HG03097 (cell line): ENCODE results near the gene SNN.

ENCODE experiments used
- ATAC-seq: cut with Tn5 transposase; IDR thresholded peaks from one replicate; pipeline ENCODE4 v1.9.1; 2021; ENCODE audit not compliant: unreplicated experiment, low FRiP score

The SNN gene

DNA sequence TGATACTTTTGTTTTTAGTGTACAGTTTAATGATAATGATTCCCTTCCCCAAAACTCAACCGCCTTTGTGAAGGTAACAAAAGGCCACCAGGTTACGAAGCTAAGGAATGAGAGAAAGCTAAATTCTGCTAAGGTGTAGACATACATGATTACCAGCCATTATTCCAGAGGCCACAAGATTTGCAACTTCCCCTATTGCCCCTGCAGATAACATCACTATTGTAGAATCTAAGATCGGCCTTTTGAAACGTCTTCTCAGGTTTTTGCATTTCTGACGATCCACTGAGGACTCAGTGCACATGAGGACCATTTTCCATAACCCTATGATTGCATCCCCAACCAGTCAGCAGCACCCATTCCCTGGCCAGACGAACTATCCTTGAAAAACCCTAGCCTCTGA, 33.9 kb upstream of the SNN start:
- ATAC-seq, result no peak

DNA sequence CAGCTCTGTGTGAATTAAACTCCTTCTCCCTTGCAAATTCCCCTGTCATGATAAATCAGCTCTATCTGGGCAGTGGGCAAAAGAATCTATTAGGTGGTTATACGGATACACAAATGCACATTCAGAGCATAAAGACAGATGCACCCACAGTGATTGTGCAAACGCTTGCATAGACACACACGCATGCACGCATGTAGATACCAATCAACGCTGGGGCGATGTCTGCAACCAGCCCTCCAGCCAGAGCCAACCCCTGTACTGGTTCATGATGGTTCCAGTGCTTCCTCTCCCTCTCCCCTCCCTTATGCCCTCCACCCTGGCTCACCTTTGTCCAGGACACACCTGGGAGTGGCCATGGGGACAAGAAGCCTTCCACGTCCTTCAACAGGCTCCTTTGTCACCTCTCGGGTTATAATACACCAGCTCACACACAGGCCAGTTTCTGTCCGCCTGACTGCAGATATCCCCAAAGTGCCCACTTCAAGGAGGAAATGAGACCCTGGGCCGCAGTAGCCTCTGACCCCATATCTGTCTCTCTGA, 33.1 kb upstream of the SNN start:
- no peak for ATAC-seq

DNA sequence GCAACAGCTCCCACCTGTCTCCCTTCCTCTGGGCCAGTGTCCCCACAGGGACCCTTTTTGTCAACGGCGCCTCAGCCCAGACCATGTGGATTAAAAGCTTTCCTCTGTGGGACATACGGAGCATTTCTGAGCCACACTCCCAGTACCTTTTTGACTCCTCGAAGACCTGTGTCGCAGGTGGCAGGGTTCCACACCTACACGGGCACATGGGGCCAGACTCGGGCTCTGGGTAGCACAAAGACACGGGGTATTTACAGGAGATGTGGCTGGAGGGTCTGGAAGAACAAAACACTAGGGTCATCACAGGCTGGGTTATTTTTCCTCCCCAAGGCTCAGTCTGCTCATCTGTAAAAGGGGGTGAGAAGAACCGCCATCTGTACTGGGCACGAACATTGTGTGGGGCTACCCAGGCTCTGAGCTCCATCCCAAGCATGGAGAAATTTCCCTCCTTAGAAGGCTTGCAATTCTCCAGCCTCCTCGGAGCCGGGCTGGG, 32.5 kb upstream of the SNN start:
- no peak for ATAC-seq

- ATAC-seq, result no peak
Measured at GRCh38 chr16:11636172-11636721, 32.0 kb upstream of the SNN start.

DNA sequence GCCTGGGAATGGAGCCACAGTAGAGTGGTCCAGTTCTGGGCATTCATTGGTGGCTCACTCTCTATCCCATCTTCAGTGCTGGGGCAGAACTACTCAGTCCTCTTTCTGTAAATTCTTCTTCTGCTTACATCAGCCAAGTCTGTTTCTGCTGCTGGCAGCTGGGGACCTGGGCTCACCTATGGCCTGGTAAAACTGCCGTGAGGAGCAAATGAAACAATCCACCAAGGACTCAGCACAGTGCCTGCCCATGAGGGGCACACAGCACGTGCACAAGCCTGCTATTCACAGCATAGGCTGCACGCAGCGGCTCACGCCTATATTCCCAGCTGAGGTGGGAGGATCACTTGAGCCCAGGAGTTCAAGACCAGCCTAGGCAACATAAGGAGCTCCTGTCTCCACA, 30.9 kb upstream of the SNN start:
- no peak for ATAC-seq

DNA sequence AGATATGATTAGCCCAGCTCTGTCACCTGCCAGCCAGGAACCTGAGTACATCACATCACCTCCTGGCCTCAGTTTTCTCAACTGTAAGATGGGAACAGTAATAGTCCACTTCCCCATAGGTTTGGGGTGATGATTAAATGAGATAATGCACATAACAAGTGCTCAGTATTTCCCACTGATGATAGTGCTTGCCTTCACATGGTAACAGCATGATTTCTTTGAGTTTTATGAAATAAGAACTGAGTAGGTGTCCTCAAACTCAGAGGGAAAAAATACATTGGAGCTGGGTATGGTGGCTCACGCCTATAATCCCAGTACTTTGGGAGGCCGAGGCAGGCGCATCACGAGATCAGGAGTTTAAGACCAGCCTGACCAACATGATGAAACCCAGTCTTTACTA, 30.1 kb upstream of the SNN start:
- no peak for ATAC-seq

- no peak for ATAC-seq
Measured at GRCh38 chr16:11639008-11639562, 29.2 kb upstream of the SNN start.

- ATAC-seq, result no peak
Measured at GRCh38 chr16:11639925-11640899, 28.0 kb upstream of the SNN start.

GRCh38 chr16:11640987-11641817, 27.1 kb upstream of the SNN start:
- no peak for ATAC-seq

DNA sequence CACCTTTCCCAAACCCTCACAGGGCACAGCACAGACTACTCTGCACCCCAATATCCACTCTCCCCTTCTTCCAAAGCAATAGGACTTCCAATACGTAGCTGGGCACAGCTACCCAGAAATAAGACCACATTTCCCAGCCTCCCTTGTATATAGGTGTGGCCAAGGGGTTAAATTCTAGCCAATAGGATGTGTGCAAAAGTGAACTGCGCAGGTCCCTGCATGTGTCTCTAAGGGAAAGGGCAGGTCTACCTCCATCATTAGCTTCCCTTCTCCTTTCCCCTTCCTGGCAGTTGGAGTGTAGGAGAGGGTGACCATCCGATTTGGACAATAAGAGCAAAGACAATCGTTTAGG, 25.5 kb upstream of the SNN start:
- no peak for ATAC-seq

GRCh38 chr16:11649276-11649675, 19.0 kb upstream of the SNN start:
- no peak for ATAC-seq

- ATAC-seq, result no peak
Measured at GRCh38 chr16:11650641-11651591, 17.3 kb upstream of the SNN start.

DNA sequence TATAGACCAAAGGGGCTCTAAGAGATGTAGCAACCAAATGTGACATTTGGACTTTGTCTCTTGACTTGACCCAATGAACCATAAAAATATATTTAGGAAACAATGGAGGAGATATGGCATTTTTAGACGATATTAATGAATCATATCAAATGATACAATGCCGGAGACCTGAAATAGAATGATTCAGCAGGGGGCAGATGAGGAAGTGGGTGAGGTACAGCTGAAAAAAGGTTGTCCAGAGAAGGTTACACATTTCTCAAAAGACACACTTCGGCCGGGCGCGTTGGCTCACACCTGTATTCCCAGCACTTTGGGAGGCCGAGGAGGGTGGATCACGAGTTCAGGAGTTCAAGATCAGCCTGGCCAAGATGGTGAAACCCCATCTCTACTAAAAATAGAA, 16.5 kb upstream of the SNN start:
- ATAC-seq, result no peak

DNA sequence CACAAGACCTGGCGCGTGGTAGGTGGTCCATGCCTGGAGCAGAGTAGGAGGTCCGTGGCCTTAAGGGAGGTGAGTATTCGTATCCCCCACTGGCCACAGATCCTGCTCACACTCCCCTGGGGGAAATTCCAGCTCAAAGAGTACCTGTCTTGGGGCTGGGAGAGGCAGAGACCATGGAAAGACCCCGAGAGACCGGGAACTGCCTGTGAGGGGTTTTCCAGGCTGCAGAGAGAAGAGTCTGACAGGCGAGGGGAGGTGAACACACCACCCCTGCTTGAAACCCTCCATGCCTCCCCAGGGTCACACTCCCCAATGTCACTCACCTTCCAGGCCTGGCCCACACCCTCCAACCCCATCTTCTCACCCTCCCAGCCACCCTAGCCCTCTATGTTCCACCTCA, 12.6 kb upstream of the SNN start:
- ATAC-seq, result no peak

GRCh38 chr16:11657556-11657955, 10.7 kb upstream of the SNN start:
- ATAC-seq, result no peak

DNA sequence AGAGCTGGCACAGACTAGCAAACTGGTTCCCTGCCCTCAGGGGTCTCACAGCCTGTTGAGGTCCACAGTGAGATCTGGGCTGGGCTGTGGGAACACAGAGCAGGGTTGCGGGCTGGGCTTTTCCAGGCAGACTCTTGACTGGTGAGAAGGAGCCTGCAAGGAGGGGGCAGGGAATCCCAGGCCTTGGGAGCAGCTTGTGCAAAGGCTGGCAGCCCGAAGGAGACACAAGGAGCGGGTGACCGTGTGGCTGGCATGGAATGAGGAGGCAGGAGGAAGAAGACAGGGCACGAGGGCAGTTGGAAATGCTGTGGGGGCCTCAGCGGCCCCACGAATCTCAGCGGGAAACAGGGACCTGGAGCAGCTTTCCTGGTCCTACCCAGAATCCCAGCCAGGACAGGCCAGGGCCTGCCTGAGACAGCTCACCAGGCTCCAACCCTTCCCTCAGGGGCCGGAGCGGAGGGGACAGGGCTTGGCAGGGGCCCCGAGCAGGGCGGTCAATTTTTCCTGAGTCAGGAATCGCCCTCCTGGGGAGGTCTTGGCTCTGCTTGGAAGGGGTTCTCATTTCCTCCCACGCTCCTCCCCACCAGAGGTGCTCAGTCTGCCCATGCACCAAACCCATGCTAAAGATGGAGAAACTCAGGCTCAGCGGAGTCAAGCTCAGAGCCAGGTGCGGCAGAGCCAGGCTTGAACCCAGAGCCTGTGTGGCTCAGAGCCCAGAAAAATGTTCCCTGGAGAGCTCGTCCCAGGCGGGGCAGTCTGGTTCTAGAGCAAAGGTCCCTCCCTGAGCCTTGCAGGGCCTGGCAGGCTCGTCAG, 9.2 kb upstream of the SNN start:
- no peak for ATAC-seq

DNA sequence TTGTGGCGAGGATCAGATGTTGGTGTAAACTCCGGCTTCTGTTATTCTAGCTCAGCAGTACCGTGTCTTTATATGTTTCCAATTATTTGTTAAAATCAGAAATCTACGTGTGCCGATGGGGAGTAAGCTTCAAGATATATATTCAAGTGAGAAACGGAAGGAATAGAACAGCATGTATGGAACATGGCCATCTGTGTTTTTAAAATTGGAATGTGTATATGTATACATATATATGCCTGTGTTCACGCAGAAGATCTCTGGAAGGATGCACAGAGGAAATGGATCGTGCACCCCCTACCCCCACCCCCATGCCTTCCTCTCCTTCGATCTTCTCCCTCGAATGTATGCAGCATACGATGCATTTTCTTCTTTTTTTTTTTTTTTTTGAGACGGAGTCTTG, 7.7 kb upstream of the SNN start:
- no peak for ATAC-seq

- no peak for ATAC-seq
Measured at GRCh38 chr16:11662582-11662981, 5.7 kb upstream of the SNN start.

GRCh38 chr16:11665071-11665491, 3.2 kb upstream of the SNN start:
- no peak for ATAC-seq
